OCI-LY7 (cell line): Measurements from ENCODE around the gene DPEP2.

Source experiments
- CTCF ChIP-seq: fragments of 200-600 bp; sonication (generic); conservative IDR thresholded peaks from 2 replicates; pipeline ENCODE4 v1.5.1; 2014; ENCODE audit warnings: mild to moderate bottlenecking, antibody characterized with exemption, low read length, moderate library complexity, mixed read lengths
- EZH2phosphoT487 ChIP-seq: fragments of 200-600 bp; sonication (generic); IDR thresholded peaks from 2 replicates; pipeline ENCODE4 v1.6.1; 2018; ENCODE audit warnings: low read depth, borderline replicate concordance, mild to moderate bottlenecking, mixed run types, antibody characterized with exemption, low read length, moderate library complexity, mixed read lengths

- TF ChIP-seq CTCF: no peak
- TF ChIP-seq EZH2phosphoT487: no peak
Observed at GRCh38 chr16:67951485-67951884, 47.8 kb downstream of the DPEP2 start.
